ENCODE results near the gene NKAIN2.
"Not testable (repeated sequence)": the region's sequence is repeated elsewhere in the genome, so short reads cannot be mapped to it uniquely, and the experiment has no call there.

Gene NKAIN2

GRCh38 chr6:123980311-123980710 is 176.6 kb downstream of the NKAIN2 start:
- Histone ChIP-seq H3K27me3 (no peaks in the 10 kb centered on the region), H3K4me3 (ENCODE audit: low read depth in 1 of 2, low read length in 1 of 2) (no peak overlapping the region), H3K4me1 (ENCODE audit: control insufficient read depth in 1 of 2, insufficient read depth in 1 of 2, low read depth in 1 of 2, low read length in 1 of 2) (no peaks in the 10 kb centered on the region), H3K9me3 (no peaks in the 10 kb centered on the region), H3K27ac (no peak overlapping the region), H3K36me3 (no peaks in the 10 kb centered on the region)
- TF ChIP-seq CTCF (IDR thresholded peaks at IDR 0.05): no peak

GRCh38 chr6:123986938-123987337 is 183.3 kb downstream of the NKAIN2 start:
- no peaks in the 10 kb centered on the region for H3K36me3 ChIP-seq
- TF ChIP-seq CTCF (IDR thresholded peaks at IDR 0.05): no peak
- no peak overlapping the region for H3K27ac ChIP-seq
- H3K9me3 ChIP-seq: no peaks in the 10 kb centered on the region
- H3K27me3 ChIP-seq: no peaks in the 10 kb centered on the region
- H3K4me1 ChIP-seq (ENCODE audit: control insufficient read depth in 1 of 2, insufficient read depth in 1 of 2, low read depth in 1 of 2, low read length in 1 of 2): peaks cover 10 to 16% of the 10 kb centered on the region in 2 experiments
- no peak overlapping the region for H3K4me3 ChIP-seq (ENCODE audit: low read depth in 1 of 2, low read length in 1 of 2)

- not testable (repeated sequence) for H3K36me3 ChIP-seq; H3K4me3 ChIP-seq (ENCODE audit: low read depth in 1 of 2, low read length in 1 of 2); H3K9me3 ChIP-seq; H3K27me3 ChIP-seq
- H3K4me1 ChIP-seq (ENCODE audit: control insufficient read depth in 1 of 2, insufficient read depth in 1 of 2, low read depth in 1 of 2, low read length in 1 of 2): peaks cover 11 to 19% of the 10 kb centered on the region in 2 experiments
- peak overlapping the region; percentile 41 for H3K27ac ChIP-seq
These were observed 186.3 kb downstream of the NKAIN2 start for GRCh38 chr6:123989918-123990317.

GRCh38 chr6:123990376-123990775 is 186.7 kb downstream of the NKAIN2 start:
- H3K27me3 ChIP-seq: no peaks in the 10 kb centered on the region
- H3K9me3 ChIP-seq: no peaks in the 10 kb centered on the region
- no peak overlapping the region for H3K4me3 ChIP-seq (ENCODE audit: low read depth in 1 of 2, low read length in 1 of 2)
- H3K27ac ChIP-seq: peak overlapping the region; percentile 41
- H3K4me1 ChIP-seq (ENCODE audit: control insufficient read depth in 1 of 2, insufficient read depth in 1 of 2, low read depth in 1 of 2, low read length in 1 of 2): peaks cover 16 to 24% of the 10 kb centered on the region in 2 experiments
- TF ChIP-seq CTCF (IDR thresholded peaks at IDR 0.05): no peak
- no peaks in the 10 kb centered on the region for H3K36me3 ChIP-seq

GRCh38 chr6:123994168-123994567 is 190.5 kb downstream of the NKAIN2 start:
- H3K27ac ChIP-seq: no peak overlapping the region
- H3K9me3 ChIP-seq: no peaks in the 10 kb centered on the region
- no peak for TF ChIP-seq CTCF (IDR thresholded peaks at IDR 0.05)
- H3K27me3 ChIP-seq: no peaks in the 10 kb centered on the region
- H3K4me1 ChIP-seq (ENCODE audit: control insufficient read depth in 1 of 2, insufficient read depth in 1 of 2, low read depth in 1 of 2, low read length in 1 of 2): peaks cover 27 to 42% of the 10 kb centered on the region in 2 experiments
- H3K36me3 ChIP-seq: no peaks in the 10 kb centered on the region
- no peak overlapping the region for H3K4me3 ChIP-seq (ENCODE audit: low read depth in 1 of 2, low read length in 1 of 2)

GRCh38 chr6:123994891-123995635 is 191.4 kb downstream of the NKAIN2 start:
- Histone ChIP-seq H3K27ac (peak overlapping the region; percentile 49), H3K9me3 (no peaks in the 10 kb centered on the region), H3K27me3 (no peaks in the 10 kb centered on the region), H3K4me3 (ENCODE audit: low read depth in 1 of 2, low read length in 1 of 2) (no peak overlapping the region), H3K36me3 (no peaks in the 10 kb centered on the region), H3K4me1 (ENCODE audit: control insufficient read depth in 1 of 2, insufficient read depth in 1 of 2, low read depth in 1 of 2, low read length in 1 of 2) (peaks cover 25 to 44% of the 10 kb centered on the region in 2 experiments)
- TF ChIP-seq CTCF (IDR thresholded peaks at IDR 0.05): no peak
